Calu3 (cell line): ENCODE data around the gene CRIP2. TPM values are rescaled to one million over a fixed set of nuclear protein-coding genes. Genes with fewer than 3 reads are reported as not detected.

ENCODE experiments used
- BruUV-seq: library from RNA; stranded (reverse); fragments of 400-500 nt; replicated peaks from 2 replicates; lab custom pipeline; 2021; lab: Mats Ljungman, UMichigan
- CTCF ChIA-PET: fragments of 300-600 bp; sonication (Branson Sonifier 250); formaldehyde crosslinking; loops from one replicate; lab custom pipeline; 2022; ENCODE audit warnings: antibody characterized with exemption; lab: Charles Lee
- DNase-seq: peaks from one replicate; pipeline ENCODE4 v3.0.0; 2022
- H3K27ac Mint-ChIP-seq: one replicate; pipeline ENCODE4 v1.8.0; 2022; ENCODE audit warnings: mixed read lengths; ENCODE audit not compliant: unreplicated experiment
- H3K27me3 Mint-ChIP-seq: one replicate; pipeline ENCODE4 v1.8.0; 2022; ENCODE audit warnings: mixed read lengths; ENCODE audit not compliant: unreplicated experiment
- H3K36me3 Mint-ChIP-seq: one replicate; pipeline ENCODE4 v1.8.0; 2022; ENCODE audit warnings: mild to moderate bottlenecking, moderate library complexity, mixed read lengths; ENCODE audit not compliant: insufficient read depth, unreplicated experiment
- H3K4me1 Mint-ChIP-seq: one replicate; pipeline ENCODE4 v1.8.0; 2022; ENCODE audit warnings: mild to moderate bottlenecking, low read depth, mixed read lengths; ENCODE audit not compliant: unreplicated experiment
- H3K4me3 Mint-ChIP-seq: one replicate; pipeline ENCODE4 v1.8.0; 2022; ENCODE audit warnings: mild to moderate bottlenecking, low read depth, moderate library complexity, mixed read lengths; ENCODE audit not compliant: unreplicated experiment
- H3K9me3 Mint-ChIP-seq: one replicate; pipeline ENCODE4 v1.8.0; 2022; ENCODE audit warnings: low read depth, mixed read lengths; ENCODE audit not compliant: unreplicated experiment
- CTCF ChIP-seq: fragments of 200-600 bp; IDR thresholded peaks from one replicate; pipeline ENCODE4 v1.8.0; 2022; ENCODE audit warnings: antibody characterized with exemption; ENCODE audit not compliant: unreplicated experiment
- intact Hi-C: fragments of 100-400 bp; cut with micrococcal nuclease; formaldehyde crosslinking; loops from one replicate; pipeline ENCODE4 v1.10.0; 2022; ENCODE audit not compliant: unreplicated experiment
- total RNA-seq: library from RNA; stranded (reverse); gene quantifications from 2 replicates; pipeline ENCODE4 v1.2.3, GENCODE V29; 2022

The CRIP2 gene
- total RNA-seq, 1 experiment from 2014 or later: 70.1 TPM

GRCh38 chr14:105480807-105481801, 6.5 kb downstream of the CRIP2 start:
- DNase-seq: peak; percentile 95
- TSS peak; percentile 86 for BruUV-seq
- H3K4me3 Mint-ChIP-seq: peak overlapping the region; percentile 55
- no peaks in the 10 kb centered on the region for H3K27me3 Mint-ChIP-seq
- intact Hi-C loops: no loop called here
- H3K9me3 Mint-ChIP-seq: no peaks in the 10 kb centered on the region
- peaks cover 38% of the 10 kb centered on the region for H3K4me1 Mint-ChIP-seq
- CTCF ChIA-PET: interaction anchor here (0.6 to 1.8 kb wide), 10 partner anchors 9 to 180 kb away, joined by 3 to 43 read pairs (median 4); partner anchors contain the start of gene TEDC1
- TF ChIP-seq CTCF: peak; percentile 88
- H3K27ac Mint-ChIP-seq: peak overlapping the region; percentile 91
- peaks cover 57% of the 10 kb centered on the region for H3K36me3 Mint-ChIP-seq

- CTCF ChIA-PET: interaction anchor here (1.4 to 1.8 kb wide), 3 partner anchors 8 to 46 kb away, joined by 4 to 43 read pairs (median 6); partner anchors contain the start of gene TEDC1
- intact Hi-C loops: no loop called here
- Mint-ChIP-seq H3K4me3 (peak overlapping the region; percentile 55), H3K36me3 (peaks cover 49% of the 10 kb centered on the region), H3K4me1 (peaks cover 36% of the 10 kb centered on the region), H3K9me3 (no peaks in the 10 kb centered on the region), H3K27ac (peak overlapping the region; percentile 91), H3K27me3 (no peaks in the 10 kb centered on the region)
- TF ChIP-seq CTCF: no peak
- BruUV-seq: TSS peak; percentile 63
- DNase-seq: peak; percentile 97
Measured at GRCh38 chr14:105481886-105482457, 7.4 kb downstream of the CRIP2 start.

- no peaks in the 10 kb centered on the region for H3K9me3 Mint-ChIP-seq
- CTCF ChIA-PET: no interaction called here
- H3K27ac Mint-ChIP-seq: peak overlapping the region; percentile 91
- no peak for TF ChIP-seq CTCF
- peaks cover 30% of the 10 kb centered on the region for H3K4me1 Mint-ChIP-seq
- peak overlapping the region; percentile 55 for H3K4me3 Mint-ChIP-seq
- no TSS peak for BruUV-seq
- no peak for DNase-seq
- intact Hi-C loops: no loop called here
- no peaks in the 10 kb centered on the region for H3K27me3 Mint-ChIP-seq
- H3K36me3 Mint-ChIP-seq: peaks cover 43% of the 10 kb centered on the region
Measured at GRCh38 chr14:105482486-105483110, 8.0 kb downstream of the CRIP2 start.
